NCI-H2196 (cell line): ENCODE measurements around the gene CNDP1.
"Not testable (repeated sequence)": the region's sequence is repeated elsewhere in the genome, so short reads cannot be mapped to it uniquely, and the experiment has no call there.

Experiments
- DNase-seq: peaks from one replicate; lab custom pipeline; 2025; ENCODE audit not compliant: unreplicated experiment; lab: John Stamatoyannopoulos, UW

Gene CNDP1, protein sequence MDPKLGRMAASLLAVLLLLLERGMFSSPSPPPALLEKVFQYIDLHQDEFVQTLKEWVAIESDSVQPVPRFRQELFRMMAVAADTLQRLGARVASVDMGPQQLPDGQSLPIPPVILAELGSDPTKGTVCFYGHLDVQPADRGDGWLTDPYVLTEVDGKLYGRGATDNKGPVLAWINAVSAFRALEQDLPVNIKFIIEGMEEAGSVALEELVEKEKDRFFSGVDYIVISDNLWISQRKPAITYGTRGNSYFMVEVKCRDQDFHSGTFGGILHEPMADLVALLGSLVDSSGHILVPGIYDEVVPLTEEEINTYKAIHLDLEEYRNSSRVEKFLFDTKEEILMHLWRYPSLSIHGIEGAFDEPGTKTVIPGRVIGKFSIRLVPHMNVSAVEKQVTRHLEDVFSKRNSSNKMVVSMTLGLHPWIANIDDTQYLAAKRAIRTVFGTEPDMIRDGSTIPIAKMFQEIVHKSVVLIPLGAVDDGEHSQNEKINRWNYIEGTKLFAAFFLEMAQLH

DNA sequence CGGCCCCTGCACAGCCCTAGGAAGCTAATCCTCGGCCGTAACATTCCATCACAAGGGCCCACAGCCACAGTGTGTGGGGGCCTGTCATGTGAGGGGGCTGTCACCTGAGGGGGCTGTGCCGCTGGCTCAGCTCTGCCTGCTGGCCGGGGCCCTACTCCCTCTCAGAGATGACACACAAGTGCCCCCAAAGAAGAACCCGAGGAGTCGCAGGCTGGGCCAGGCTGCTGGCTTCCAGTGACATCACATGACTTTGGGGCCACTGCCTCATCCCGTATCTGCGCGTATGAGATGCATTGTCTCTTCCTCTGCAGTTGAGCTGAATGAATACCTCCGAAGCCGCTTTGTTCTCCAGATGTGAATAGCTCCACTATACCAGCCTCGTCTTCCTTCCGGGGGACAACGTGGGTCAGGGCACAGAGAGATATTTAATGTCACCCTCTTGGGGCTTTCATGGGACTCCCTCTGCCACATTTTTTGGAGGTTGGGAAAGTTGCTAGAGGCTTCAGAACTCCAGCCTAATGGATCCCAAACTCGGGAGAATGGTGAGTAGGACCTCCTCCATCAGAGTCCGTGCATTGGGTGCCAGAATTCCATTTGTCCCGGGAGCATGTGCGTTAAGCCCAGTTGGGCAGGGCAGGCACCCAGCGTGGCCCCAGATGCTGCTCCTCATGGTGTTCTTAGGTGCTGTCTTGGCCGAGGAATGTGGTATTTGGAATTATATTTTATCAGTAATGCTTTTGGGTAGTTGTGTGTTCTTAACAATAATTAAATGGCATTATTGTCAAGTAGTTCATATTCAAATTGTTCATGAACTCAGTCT is at the start of gene CNDP1:
Gene CNDP1 (plus strand): TSS at position 351 of the 820 bp plus-strand sequence. CDS start 168 bp downstream, at position 519.
- DNase-seq, result no peak

DNA sequence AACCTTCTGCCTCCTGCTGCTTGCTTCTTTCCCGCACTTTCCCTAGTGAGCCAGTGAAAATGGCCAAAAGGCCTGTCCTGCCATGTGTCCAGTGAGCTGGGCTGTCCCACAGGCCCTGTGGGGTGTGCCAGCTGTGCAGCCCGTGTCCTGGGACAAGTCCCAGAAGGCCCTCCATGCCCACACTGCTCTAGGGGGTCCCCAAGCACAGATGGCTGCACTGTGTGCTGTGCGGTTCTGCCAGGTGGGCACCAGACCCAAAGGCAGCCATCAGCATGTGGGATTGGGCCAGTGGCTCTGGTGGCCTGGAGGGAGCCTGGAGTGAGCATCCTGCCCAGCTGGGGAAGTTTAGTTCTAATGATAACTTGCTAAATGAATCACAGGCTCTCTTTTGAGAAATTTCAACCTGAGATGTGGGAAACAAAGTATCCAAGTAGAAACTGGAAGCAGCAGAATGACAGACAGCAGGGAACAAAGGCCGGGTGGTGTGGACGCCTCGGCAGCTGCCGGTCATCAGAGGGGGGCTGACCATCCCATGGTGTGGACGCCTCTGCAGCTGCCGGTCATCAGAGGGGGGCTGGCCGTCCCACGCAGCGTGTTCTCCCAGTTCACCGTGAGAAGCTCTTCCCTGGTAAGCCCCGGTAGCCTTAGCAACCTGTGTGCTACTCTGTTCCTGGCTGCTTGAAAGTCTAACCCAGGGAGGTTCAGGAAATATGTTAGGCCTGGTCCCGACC is 48.0 kb upstream of the CNDP1 start:
- no peak for DNase-seq

DNA sequence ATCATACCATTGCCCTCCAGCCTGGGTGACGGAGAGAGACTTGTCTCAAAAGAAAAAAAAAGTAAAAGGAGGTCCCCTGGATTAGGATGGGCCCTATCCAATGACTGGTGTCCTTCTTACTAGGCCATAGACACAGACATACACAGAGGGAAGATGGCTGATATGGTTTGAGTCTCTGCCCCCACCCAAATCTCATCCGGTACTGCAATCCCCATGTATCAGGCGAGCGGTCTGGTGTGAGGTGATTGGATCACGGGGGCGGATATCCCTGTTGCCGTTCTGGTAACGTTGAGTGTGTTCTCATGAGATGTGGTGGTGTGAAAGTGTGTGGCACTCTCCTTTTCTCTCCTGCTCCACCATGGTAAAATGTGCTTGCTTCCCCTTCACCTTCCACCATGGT is 45.9 kb upstream of the CNDP1 start:
- no peak for DNase-seq

DNA sequence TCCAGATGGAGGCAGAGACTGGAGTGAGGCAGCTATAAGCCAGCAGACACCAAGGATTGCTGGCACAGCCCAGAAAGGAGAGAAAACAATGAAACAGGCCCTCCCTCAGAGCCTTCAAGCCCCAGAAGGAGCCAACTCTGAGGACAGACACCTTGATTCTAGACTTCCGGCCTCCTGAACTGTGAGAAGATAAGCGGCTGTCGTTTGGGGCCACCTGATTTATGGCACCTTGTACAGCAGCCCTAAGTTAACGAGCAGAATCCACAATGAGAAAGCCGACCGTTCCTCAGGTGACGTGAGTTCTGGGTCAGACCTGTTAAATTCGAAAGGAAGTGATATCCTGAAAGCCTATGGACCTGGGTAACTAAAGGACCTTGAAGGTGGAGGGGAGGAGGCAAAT is 45.4 kb upstream of the CNDP1 start:
- DNase-seq, result no peak

- DNase-seq, result no peak
These were observed 44.6 kb upstream of the CNDP1 start for GRCh38 chr18:74489676-74490075.

- no peak for DNase-seq
These were observed 42.0 kb upstream of the CNDP1 start for GRCh38 chr18:74492259-74492658.

DNA sequence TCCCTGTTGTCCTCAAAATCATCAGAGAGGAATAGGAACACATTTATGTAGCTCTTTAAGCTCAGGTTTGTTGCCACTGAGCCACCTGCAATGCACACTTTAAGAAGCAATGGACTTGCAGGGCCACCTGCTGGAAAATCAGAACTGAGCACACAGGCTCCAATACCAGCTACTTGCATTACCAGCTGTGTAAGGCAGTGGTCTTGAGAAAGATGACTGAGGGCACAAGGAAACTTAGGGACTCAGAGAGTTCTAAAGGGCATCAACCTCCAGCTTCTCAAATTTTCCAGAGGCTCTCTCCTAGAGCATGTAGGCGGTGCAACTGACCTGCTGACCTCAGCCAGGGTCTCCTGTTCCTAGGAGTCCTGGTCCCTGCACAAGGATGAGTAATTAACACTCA is 40.6 kb upstream of the CNDP1 start:
- DNase-seq, result peak; percentile 56

- DNase-seq, result no peak
These were observed 39.8 kb upstream of the CNDP1 start for GRCh38 chr18:74494514-74494913.

DNA sequence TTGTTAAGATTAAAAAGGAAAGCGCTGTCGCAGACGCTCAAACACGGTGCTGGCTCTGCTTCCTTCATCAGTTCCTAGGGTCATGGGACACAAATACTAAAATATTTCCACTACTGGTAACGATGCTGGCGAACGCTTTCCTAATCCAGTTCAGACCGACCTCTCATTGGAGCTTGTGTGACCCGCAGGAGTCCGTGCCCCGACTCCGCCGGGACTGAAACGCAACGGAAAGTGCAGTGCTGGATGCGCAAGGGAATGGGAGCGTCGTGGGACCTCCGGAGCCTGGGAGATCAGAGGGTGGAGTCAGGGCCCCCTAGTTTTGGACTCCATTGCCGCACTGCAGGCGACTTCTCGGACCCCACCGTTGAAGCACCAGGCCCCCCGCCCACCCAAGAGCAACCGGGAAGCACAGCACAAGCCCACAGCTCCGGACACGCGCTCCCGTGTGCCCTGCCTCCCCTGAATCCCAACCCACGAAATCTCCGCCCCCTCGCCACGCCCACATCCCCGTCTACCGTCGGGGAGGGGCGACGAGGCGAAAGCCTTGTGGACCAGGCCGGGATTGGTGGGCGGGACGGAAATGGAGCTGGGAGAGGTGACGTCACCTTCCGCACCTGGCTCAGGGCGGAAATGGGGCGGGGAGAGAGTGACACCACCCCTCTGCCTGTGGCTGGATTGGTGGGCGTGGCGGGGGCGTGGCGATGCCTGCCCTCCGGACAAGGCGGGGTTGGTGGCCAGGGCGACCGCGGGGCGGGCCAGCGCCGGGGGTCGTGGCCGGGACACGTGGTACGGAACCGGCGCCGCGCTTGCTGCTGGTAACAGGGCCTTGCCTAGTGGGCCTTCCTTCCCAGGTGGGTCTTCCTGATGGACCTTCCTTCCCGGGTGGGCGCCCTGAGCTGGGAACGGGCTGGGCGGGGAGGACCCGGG is 38.5 kb upstream of the CNDP1 start, which contains the start of gene CNDP2:
Gene CNDP2 (plus strand): TSS at position 783 of the 927 bp plus-strand sequence. CDS start 3,611 bp downstream, outside the sequence.
- peak; percentile 99 for DNase-seq

DNA sequence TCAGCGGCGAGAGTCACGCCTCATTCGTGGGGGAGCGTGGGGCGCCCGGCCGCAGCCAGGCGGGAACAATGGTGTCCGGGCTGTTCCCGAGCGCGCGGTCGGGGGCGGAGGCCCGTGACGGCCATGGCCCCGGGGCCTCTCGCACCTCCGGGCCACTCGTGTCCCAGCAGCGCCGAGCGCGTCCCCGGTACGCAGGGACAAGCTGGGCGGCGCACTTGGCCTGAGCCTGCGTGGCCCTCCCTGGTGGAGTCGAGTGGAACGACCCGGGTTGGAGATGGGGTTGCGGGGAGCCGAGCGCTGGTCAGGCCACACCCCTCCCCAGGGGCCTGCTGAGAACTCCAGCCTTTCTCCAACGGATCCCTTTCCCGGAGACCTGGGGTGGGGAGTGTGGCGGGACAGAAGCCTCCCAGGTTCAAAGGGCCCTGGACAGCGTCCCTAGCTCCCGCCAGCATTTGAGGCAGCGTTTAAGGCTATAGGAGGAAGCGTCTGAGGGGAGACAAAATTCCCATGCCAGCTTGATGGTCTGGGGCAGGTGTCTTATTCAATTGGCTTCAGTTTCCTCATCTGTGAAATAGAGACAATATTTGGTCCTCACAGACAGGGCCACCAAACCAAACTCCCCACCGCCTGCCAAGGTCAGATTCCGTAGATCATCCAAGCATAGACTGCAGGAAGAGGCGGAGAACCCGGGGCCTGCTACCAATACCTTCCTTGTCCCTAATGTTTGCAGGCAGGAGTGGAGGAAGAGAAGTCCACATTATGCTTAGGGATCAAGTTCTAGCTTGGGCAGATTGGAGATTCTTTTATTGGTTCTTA is 37.6 kb upstream of the CNDP1 start:
- DNase-seq, result peak; percentile 46

GRCh38 chr18:74497324-74497676 is 37.0 kb upstream of the CNDP1 start:
- DNase-seq, result no peak

GRCh38 chr18:74497778-74498177 is 36.5 kb upstream of the CNDP1 start:
- DNase-seq, result no peak

- DNase-seq, result no peak
These were observed 35.3 kb upstream of the CNDP1 start for GRCh38 chr18:74498712-74499627.

DNA sequence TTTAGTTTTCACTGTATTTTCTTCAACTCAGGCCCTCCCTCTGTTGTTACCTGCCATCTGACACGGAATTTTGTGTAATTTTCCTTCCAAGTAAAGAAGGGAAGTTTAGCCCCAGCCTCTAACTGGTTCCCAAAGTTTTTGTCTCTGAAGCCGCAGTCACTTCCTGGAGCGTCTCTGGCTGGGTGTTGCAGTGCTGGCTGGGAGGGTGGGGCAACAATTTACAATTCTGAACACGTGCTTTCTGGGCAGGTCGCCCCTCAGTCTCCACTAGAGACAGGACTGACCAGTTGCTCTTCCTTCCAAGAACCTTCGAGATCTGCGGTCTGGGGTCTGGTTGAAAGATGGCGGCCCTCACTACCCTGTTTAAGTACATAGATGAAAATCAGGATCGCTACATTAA is 34.7 kb upstream of the CNDP1 start:
- no peak for DNase-seq

DNA sequence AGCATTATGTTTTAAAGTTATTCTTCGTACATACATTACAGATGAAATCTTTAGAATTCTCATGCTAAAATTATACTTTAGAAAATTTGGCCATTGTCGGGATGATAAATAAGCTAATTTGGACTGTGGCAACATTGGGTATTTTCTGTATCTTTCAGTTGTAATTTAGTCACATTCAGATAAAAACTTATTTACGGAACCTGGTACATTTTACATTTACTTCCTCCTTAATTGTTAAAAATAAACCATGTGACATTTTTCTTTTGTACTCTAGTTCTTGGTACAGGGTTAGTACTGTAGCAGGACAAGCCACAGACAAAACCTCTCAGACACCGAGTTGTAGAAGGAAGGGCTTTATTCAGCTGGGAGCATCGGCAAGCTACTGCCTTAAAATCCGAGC is 33.9 kb upstream of the CNDP1 start:
- DNase-seq, result no peak

DNA sequence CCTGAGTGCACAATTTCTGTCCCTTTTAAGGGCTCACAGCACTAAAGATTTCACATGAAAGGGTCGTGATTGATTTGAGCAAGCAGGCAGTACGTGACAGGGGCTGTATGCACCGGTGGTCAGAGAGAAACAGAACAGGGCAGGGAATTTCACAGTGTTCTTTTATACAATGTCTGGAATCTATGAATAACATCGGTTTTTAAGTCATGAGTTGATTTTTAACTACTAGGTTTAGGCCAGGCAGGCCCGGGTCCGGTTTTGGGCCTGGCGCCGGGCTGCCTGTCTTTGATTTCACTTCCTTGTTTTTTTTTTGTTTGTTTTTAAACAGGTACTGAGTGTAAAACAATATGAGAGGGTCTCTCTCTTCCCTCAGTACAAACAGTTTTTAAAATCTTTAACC is 33.5 kb upstream of the CNDP1 start:
- not testable (repeated sequence) for DNase-seq

- no peak for DNase-seq
These were observed 32.9 kb upstream of the CNDP1 start for GRCh38 chr18:74501386-74501785.

DNA sequence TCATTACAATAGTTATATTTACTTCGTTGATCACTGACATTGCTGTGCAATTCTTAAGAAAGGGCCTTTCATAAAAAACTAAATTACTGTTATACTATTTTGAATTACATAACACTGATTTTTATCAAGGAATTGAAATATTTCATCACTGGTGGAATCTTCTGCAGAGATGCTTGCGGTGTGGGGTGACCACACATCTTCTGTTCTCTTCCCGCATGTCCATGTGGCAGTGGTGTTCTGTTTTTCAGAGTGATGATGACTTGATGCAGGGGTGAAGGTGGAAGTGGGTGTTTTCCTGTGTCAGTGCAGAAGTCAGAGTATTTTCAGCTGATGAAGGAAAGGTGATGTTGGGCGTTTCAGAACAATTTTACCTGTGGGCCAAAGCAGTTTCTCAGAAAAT is 31.2 kb upstream of the CNDP1 start:
- no peak for DNase-seq
